BE2C (cell line): ENCODE measurements around the gene ABLIM3.

Source experiments
- DNase-seq: peaks from one replicate; pipeline ENCODE4 v3.0.0-alpha.2; 2020
- H3K27me3 ChIP-seq: fragments of 250-450 bp; sonication (Bioruptor Pico); 2 replicates; pipeline ENCODE4 v1.5.1; 2020; ENCODE audit warnings: mild to moderate bottlenecking
- H3K36me3 ChIP-seq: fragments of 250-450 bp; sonication (Bioruptor Pico); 2 replicates; pipeline ENCODE4 v1.5.1; 2020; ENCODE audit warnings: mild to moderate bottlenecking
- H3K4me1 ChIP-seq: fragments of 250-450 bp; sonication (Bioruptor Pico); 2 replicates; pipeline ENCODE4 v1.5.1; 2020
- H3K4me3 ChIP-seq: 2 replicates; pipeline ENCODE4 v1.5.1; 2011; ENCODE audit warnings: low read depth, low read length
- H3K9me3 ChIP-seq: fragments of 250-450 bp; sonication (Bioruptor Pico); 2 replicates; pipeline ENCODE4 v1.5.1; 2020
- CTCF ChIP-seq: IDR thresholded peaks from 2 replicates; pipeline ENCODE4 v1.5.1; 2012; ENCODE audit warnings: mild to moderate bottlenecking, low read depth, low read length

Gene ABLIM3

GRCh38 chr5:149215478-149216090 lies 74.3 kb downstream of the ABLIM3 start:
- Histone ChIP-seq H3K27me3 (no peaks in the 10 kb centered on the region), H3K36me3 (no peaks in the 10 kb centered on the region), H3K4me1 (no peaks in the 10 kb centered on the region), H3K9me3 (no peaks in the 10 kb centered on the region), H3K4me3 (no peak overlapping the region)
- DNase-seq = no peak
- no peak for TF ChIP-seq CTCF

GRCh38 chr5:149216496-149216895 lies 75.2 kb downstream of the ABLIM3 start:
- no peak for TF ChIP-seq CTCF
- Histone ChIP-seq H3K4me1 (no peaks in the 10 kb centered on the region), H3K4me3 (no peak overlapping the region), H3K9me3 (no peaks in the 10 kb centered on the region), H3K27me3 (no peaks in the 10 kb centered on the region), H3K36me3 (no peaks in the 10 kb centered on the region)
- no peak for DNase-seq

- no peaks in the 10 kb centered on the region for H3K4me1 ChIP-seq
- DNase-seq = no peak
- no peaks in the 10 kb centered on the region for H3K9me3 ChIP-seq
- TF ChIP-seq CTCF = no peak
- no peak overlapping the region for H3K4me3 ChIP-seq
- no peaks in the 10 kb centered on the region for H3K36me3 ChIP-seq
- no peaks in the 10 kb centered on the region for H3K27me3 ChIP-seq
Measured at GRCh38 chr5:149217096-149217802, 76.0 kb downstream of the ABLIM3 start.

- Histone ChIP-seq H3K36me3 (no peaks in the 10 kb centered on the region), H3K9me3 (no peaks in the 10 kb centered on the region), H3K27me3 (no peaks in the 10 kb centered on the region), H3K4me1 (no peaks in the 10 kb centered on the region), H3K4me3 (no peak overlapping the region)
- no peak for TF ChIP-seq CTCF
- no peak for DNase-seq
Measured at GRCh38 chr5:149217803-149218155, 76.5 kb downstream of the ABLIM3 start.

GRCh38 chr5:149219584-149219983 lies 78.3 kb downstream of the ABLIM3 start:
- no peak for DNase-seq
- no peak for TF ChIP-seq CTCF
- Histone ChIP-seq H3K4me3 (no peak overlapping the region), H3K27me3 (no peaks in the 10 kb centered on the region), H3K9me3 (no peaks in the 10 kb centered on the region), H3K36me3 (no peaks in the 10 kb centered on the region), H3K4me1 (no peaks in the 10 kb centered on the region)

- Histone ChIP-seq H3K4me3 (no peak overlapping the region), H3K4me1 (no peaks in the 10 kb centered on the region), H3K27me3 (no peaks in the 10 kb centered on the region), H3K9me3 (no peaks in the 10 kb centered on the region), H3K36me3 (no peaks in the 10 kb centered on the region)
- no peak for DNase-seq
- TF ChIP-seq CTCF = no peak
Measured at GRCh38 chr5:149220750-149221149, 79.5 kb downstream of the ABLIM3 start.
